NCI-H2227 (cell line): ENCODE measurements around the gene DNAJC17.

Experiments
- DNase-seq: peaks from one replicate; lab custom pipeline; 2025; ENCODE audit not compliant: unreplicated experiment; lab: John Stamatoyannopoulos, UW

Gene DNAJC17

DNA sequence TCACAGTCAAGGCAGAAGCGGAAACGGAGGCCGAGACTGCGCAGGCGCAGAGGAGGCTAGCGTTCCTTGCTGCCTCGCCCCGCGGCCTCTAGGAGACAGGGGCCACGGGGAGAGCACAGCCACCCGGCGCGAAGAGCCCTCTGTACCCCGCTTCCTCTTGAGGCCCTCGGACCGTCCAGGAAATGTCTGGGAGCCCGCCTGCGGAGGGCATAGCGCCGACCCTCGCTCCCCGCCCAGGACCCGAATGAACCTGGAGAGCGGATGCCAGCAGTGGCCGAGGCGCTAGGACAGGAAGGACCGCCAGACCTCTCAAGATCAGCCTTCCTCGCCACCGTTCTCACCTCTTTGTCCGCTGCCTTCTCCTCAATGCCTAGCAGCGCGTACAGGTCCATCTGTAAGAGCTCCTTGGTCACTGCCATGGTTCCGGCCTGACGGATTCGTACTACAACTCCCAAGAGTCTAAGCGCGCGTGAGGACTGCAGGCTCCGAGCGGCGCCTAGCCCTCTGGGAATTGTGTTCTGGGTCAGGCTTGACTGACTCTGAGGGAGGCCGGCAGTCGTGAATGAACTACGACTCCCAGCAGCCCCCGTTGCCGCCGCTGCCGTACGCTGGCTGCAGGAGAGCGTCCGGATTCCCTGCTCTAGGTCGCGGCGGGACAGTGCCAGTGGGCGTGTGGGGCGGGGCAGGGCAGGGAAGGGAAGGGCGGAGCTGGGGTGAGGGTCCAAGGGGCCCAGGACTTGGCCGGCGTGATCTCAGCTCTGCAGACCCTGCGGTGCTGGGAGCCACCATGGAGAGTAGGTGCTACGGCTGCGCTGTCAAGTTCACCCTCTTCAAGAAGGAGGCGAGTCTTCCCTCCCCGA, at the start of gene DNAJC17, which contains the start of gene ZFYVE19:
TSS of gene DNAJC17 (minus strand) at position 446 of the 860 bp plus-strand sequence. CDS start at position 419, 27 bp downstream.
TSS of gene ZFYVE19 (plus strand) at position 62 of the 860 bp plus-strand sequence. CDS start at position 563, 501 bp downstream.
- DNase-seq, result peak; percentile 94

GRCh38 chr15:40856746-40857145, 49.5 kb upstream of the DNAJC17 start:
- no peak for DNase-seq

- DNase-seq, result no peak
Measured at GRCh38 chr15:40855706-40856234, 48.5 kb upstream of the DNAJC17 start.

- DNase-seq, result no peak
Measured at GRCh38 chr15:40854161-40854560, 46.9 kb upstream of the DNAJC17 start.

DNA sequence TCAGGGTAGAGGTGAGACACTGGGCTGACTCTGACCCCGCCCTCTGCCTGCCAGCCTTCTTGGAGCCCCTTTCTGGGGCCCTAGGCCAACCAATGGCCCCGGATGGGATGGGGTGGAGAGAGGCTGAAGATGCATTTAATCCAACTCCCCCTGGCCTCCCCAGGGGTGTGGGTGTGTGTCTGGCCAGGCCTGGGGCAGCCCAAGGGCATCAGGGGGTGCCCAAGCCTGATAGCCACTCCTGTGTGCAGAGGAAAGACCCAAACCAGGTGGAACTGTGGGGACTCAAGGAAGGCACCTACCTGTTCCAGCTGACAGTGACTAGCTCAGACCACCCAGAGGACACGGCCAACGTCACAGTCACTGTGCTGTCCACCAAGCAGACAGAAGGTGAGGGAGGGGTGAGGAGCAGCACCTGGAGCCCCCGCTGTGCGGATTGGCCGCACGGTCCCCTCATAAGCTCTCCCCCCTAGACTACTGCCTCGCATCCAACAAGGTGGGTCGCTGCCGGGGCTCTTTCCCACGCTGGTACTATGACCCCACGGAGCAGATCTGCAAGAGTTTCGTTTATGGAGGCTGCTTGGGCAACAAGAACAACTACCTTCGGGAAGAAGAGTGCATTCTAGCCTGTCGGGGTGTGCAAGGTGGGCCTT, 46.1 kb upstream of the DNAJC17 start:
- DNase-seq, result no peak

- no peak for DNase-seq
Measured at GRCh38 chr15:40852529-40852928, 45.3 kb upstream of the DNAJC17 start.

DNA sequence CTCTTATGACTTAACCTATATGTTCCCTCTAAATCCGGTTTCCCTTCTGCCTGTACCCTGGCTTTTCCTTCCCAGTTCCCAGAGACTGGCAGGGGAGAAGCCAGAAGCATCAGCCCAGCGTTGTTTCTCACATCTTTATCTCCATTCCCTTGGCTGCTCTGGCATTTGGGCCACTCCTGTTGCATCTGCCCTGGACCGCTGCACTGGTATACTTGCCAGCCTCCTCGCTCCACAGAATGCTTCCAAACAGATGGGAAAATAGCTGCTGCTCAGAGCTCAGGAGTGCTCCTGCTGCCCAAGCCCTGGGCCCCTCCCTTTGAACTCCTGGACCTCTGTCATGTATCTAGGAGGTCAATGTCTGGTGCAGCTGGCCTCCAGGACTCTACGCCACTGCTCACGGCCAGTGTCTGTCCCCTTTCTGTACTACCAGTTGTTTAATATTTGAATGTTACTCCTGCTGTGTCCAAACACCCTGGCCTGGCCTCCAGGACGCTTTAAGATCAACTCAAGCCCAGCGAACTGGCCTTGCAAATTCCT, 43.4 kb upstream of the DNAJC17 start:
- DNase-seq, result no peak

- DNase-seq, result peak; percentile 65
Measured at GRCh38 chr15:40847223-40847961, 40.1 kb upstream of the DNAJC17 start.

DNA sequence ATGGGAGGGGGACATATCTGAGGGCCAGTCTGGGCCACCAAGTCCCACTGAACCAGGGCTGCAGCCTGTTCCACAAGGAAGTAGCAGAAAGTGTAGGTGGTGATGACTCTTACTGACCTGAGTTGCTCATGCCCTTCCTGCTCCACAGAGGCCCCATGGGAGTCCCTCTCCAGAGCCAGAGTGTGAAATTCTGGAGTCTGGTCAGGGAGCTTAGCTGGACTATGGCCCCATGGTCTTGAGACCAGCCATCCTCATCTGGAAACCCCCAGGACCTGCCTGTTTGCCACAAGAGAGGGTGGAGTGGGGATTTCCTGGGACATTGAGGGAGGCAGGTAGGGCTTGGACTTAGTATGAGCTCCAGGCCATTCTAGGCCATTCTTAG, 39.6 kb upstream of the DNAJC17 start:
- DNase-seq, result no peak

GRCh38 chr15:40845511-40846284, 38.4 kb upstream of the DNAJC17 start:
- no peak for DNase-seq

DNA sequence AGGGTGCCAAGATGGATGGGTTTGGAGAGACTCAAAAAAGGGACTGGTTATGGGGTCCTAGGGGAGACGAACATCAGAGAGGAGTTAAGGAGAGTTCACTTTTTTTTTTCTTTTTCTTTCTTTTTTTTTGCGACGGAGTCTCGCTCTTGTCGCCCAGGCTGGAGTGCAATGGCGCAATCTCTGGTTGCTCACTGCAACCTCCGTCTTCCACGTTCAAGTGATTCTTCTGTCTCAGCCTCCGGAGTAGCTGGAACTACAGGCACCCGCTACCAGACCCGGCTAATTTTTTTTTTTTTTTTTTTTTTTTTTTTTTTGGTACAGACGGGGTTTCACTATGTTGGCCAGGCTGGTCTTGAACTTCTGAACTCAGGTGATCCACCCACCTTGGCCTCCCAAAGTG, 37.8 kb upstream of the DNAJC17 start:
- DNase-seq, result no peak

- no peak for DNase-seq
Measured at GRCh38 chr15:40844696-40845030, 37.4 kb upstream of the DNAJC17 start.

GRCh38 chr15:40843885-40844695, 36.8 kb upstream of the DNAJC17 start, which contains the start of gene SPINT1:
TSS of gene SPINT1 (plus strand) at chr15:40844048. CDS start at chr15:40844555, 507 bp downstream.
- no peak for DNase-seq

DNA sequence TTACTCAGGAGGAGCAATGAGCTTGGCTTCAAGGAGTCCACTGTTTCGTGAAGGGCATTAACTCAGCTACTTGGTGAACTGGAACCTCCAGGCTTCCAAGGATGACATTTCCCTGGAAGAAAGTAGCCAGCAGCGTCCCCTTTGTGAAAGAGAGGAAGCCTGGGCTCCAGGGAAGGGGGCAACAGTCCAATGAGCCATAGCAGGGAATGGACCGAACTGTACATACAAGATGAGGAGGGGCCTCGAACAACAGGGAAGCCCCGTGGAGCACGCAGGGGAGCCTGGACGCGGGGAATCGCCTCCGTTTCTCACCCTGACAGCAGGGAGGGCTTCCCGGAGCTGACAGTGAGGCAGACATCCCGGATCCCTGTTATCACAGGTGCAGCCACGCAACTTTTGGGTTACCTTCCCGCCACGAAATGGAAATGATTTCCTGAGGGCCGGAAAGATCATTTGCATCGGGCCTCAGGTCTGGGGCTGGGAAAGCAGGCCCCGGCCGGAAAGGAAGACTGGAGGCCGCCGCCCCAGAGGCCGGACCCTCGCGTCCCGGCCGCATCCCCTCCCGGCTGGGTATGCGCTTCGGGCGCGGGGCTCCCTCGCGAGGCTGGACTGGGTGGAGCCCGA, 36.1 kb upstream of the DNAJC17 start:
- no peak for DNase-seq

DNA sequence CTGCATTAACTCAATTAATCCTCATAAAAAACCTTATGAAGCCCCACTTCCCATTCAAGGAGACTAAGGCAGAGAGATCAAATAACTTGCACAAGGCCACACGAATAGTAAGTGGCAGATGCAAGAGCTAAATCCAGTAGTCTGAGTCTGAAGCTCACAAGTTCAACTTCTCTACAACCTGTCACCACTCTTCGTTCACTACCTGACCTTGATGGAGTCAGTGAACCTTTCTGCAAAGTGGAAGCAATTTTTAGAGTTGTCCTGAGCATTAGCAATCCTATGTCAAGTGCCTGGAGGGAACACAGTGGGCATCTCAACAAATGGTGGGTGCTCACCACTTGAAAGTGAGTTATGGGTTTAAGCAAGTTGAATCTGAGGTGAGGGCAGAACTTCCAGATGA, 34.5 kb upstream of the DNAJC17 start:
- DNase-seq, result no peak

GRCh38 chr15:40838756-40839155, 31.5 kb upstream of the DNAJC17 start:
- DNase-seq, result no peak

GRCh38 chr15:40836020-40836419, 28.7 kb upstream of the DNAJC17 start:
- DNase-seq, result no peak

GRCh38 chr15:40832903-40833302, 25.6 kb upstream of the DNAJC17 start:
- no peak for DNase-seq

GRCh38 chr15:40831861-40832260, 24.6 kb upstream of the DNAJC17 start:
- DNase-seq, result no peak
